MM.1S (cell line): ENCODE measurements around the gene FH.

Experiments used
- DNase-seq: peaks from one replicate; pipeline ENCODE4 v3.0.0-alpha.2; 2015
- H2AFZ ChIP-seq: fragments of 300-600 bp; sonication (generic); 2 replicates; pipeline ENCODE4 v1.6.0; 2016; ENCODE audit warnings: antibody characterized with exemption, low read length
- H3F3A ChIP-seq: fragments of 300-600 bp; sonication (generic); 2 replicates; pipeline ENCODE4 v1.6.1; 2016; ENCODE audit warnings: mild to moderate bottlenecking, antibody characterized with exemption, low read length, moderate library complexity, mixed read lengths; ENCODE audit not compliant: insufficient read depth
- H3K27ac ChIP-seq: fragments of 300-600 bp; sonication (generic); 2 replicates; pipeline ENCODE4 v1.5.1; 2016; ENCODE audit warnings: mild to moderate bottlenecking, low read length
- H3K27me3 ChIP-seq: fragments of 300-600 bp; sonication (generic); replicated peaks from 2 replicates; pipeline ENCODE4 v1.6.0; 2016; ENCODE audit warnings: low read length; ENCODE audit not compliant: insufficient read depth
- H3K36me3 ChIP-seq: fragments of 300-600 bp; sonication (generic); replicated peaks from 2 replicates; pipeline ENCODE4 v1.6.1; 2016; ENCODE audit warnings: mild to moderate bottlenecking, low read length, mixed read lengths; ENCODE audit not compliant: insufficient read depth
- H3K4me1 ChIP-seq: fragments of 300-600 bp; sonication (generic); 2 replicates; pipeline ENCODE4 v1.6.1; 2016; ENCODE audit warnings: low read length, mixed read lengths
- H3K4me2 ChIP-seq: fragments of 300-600 bp; sonication (generic); 2 replicates; pipeline ENCODE4 v1.6.0; 2016; ENCODE audit warnings: low read depth, low read length
- H3K4me3 ChIP-seq: fragments of 300-600 bp; sonication (generic); 2 replicates; pipeline ENCODE4 v1.5.1; 2016; ENCODE audit warnings: low read length, mixed read lengths
- H3K79me2 ChIP-seq: fragments of 300-600 bp; sonication (generic); 2 replicates; pipeline ENCODE4 v1.6.1; 2016; ENCODE audit warnings: mixed run types, low read length, mixed read lengths
- H3K9ac ChIP-seq: fragments of 300-600 bp; sonication (generic); 2 replicates; pipeline ENCODE4 v1.6.1; 2016; ENCODE audit warnings: low read length, mixed read lengths
- H3K9me2 ChIP-seq: fragments of 300-600 bp; sonication (generic); replicated peaks from 2 replicates; pipeline ENCODE4 v1.6.1; 2016; ENCODE audit warnings: mild to moderate bottlenecking, low read length, mixed read lengths; ENCODE audit not compliant: insufficient read depth
- H3K9me3 ChIP-seq: fragments of 300-600 bp; sonication (generic); replicated peaks from 2 replicates; pipeline ENCODE4 v1.6.1; 2016; ENCODE audit warnings: mild to moderate bottlenecking, low read length, mixed read lengths; ENCODE audit not compliant: insufficient read depth
- H4K20me1 ChIP-seq: fragments of 300-600 bp; sonication (generic); 2 replicates; pipeline ENCODE4 v1.6.1; 2016; ENCODE audit warnings: mild to moderate bottlenecking, low read length, moderate library complexity, mixed read lengths; ENCODE audit not compliant: insufficient read depth
- EZH2 ChIP-seq: fragments of 300-600 bp; sonication (generic); optimal IDR thresholded peaks from 2 replicates; pipeline ENCODE3; 2017; ENCODE audit warnings: low read depth, mild to moderate bottlenecking, antibody characterized with exemption, low read length, mixed read lengths
- EZH2phosphoT487 ChIP-seq: fragments of 300-600 bp; sonication (generic); IDR thresholded peaks from 2 replicates; pipeline ENCODE4 v1.6.1; 2018; ENCODE audit warnings: antibody characterized with exemption, low read length
- TF ChIP-seq, protein P1 (sequence below): fragments of 300-600 bp; sonication (generic); IDR thresholded peaks from 2 replicates; pipeline ENCODE4 v1.5.1; 2016; ENCODE audit warnings: antibody characterized with exemption, low read length, mixed read lengths

The FH gene

GRCh38 chr1:241470908-241471590 lies 48.5 kb downstream of the FH start:
- DNase-seq: no peak
- no peaks in the 10 kb centered on the region for H3K9me2 ChIP-seq
- no peak overlapping the region for H3K4me3 ChIP-seq
- TF ChIP-seq EZH2phosphoT487: no peak
- TF ChIP-seq EZH2: no peak
- TF ChIP-seq, protein P1, sequence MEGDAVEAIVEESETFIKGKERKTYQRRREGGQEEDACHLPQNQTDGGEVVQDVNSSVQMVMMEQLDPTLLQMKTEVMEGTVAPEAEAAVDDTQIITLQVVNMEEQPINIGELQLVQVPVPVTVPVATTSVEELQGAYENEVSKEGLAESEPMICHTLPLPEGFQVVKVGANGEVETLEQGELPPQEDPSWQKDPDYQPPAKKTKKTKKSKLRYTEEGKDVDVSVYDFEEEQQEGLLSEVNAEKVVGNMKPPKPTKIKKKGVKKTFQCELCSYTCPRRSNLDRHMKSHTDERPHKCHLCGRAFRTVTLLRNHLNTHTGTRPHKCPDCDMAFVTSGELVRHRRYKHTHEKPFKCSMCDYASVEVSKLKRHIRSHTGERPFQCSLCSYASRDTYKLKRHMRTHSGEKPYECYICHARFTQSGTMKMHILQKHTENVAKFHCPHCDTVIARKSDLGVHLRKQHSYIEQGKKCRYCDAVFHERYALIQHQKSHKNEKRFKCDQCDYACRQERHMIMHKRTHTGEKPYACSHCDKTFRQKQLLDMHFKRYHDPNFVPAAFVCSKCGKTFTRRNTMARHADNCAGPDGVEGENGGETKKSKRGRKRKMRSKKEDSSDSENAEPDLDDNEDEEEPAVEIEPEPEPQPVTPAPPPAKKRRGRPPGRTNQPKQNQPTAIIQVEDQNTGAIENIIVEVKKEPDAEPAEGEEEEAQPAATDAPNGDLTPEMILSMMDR: no peak
- H2AFZ ChIP-seq: no peak overlapping the region
- H3K36me3 ChIP-seq: no peaks in the 10 kb centered on the region
- no peaks in the 10 kb centered on the region for H3K9me3 ChIP-seq
- H3K79me2 ChIP-seq: no peaks in the 10 kb centered on the region
- H3K27me3 ChIP-seq: no peaks in the 10 kb centered on the region
- no peak overlapping the region for H3K27ac ChIP-seq
- H3K9ac ChIP-seq: no peak overlapping the region
- H4K20me1 ChIP-seq: no peaks in the 10 kb centered on the region
- H3K4me2 ChIP-seq: no peak overlapping the region
- H3F3A ChIP-seq: no peaks in the 10 kb centered on the region
- H3K4me1 ChIP-seq: no peaks in the 10 kb centered on the region

GRCh38 chr1:241470361-241470760 lies 49.2 kb downstream of the FH start:
- no peaks in the 10 kb centered on the region for H3K9me3 ChIP-seq
- no peak for DNase-seq
- TF ChIP-seq, protein P1: no peak
- TF ChIP-seq EZH2phosphoT487 (no peak), EZH2 (no peak)

DNA sequence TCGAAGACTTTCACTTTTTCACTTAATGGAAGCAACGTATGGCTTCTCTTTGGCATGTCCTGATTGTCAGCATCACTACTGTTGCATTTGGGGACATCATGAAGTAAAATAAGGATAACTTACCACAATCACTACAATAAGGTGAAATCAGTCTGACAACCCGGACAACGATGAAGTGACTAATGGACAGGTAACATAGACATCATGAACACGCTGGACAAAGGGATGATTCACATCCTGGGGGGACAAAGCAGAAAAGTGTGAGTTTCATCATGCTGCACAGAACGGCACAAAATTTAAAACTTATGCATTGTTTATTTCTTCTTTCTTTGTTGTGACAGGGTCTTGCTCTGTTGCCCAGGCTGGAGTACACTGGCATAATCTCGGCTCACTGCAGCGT lies 53.9 kb downstream of the FH start:
- no peak for DNase-seq
- Histone ChIP-seq H3K79me2 (no peaks in the 10 kb centered on the region), H3K27ac (no peak overlapping the region), H3F3A (no peaks in the 10 kb centered on the region), H2AFZ (no peak overlapping the region), H4K20me1 (no peaks in the 10 kb centered on the region), H3K9me3 (no peaks in the 10 kb centered on the region), H3K4me2 (no peak overlapping the region), H3K9ac (no peak overlapping the region), H3K4me3 (no peak overlapping the region), H3K9me2 (no peaks in the 10 kb centered on the region), H3K27me3 (no peaks in the 10 kb centered on the region), H3K4me1 (no peaks in the 10 kb centered on the region), H3K36me3 (no peaks in the 10 kb centered on the region)
- TF ChIP-seq EZH2 (no peak), EZH2phosphoT487 (no peak)
- TF ChIP-seq, protein P1: no peak

More at GRCh38 chr1:241470361-241470760, 49.2 kb downstream of the FH start:
- H3K27me3 ChIP-seq: no peaks in the 10 kb centered on the region
- H3K79me2 ChIP-seq: no peaks in the 10 kb centered on the region
- H3K9ac ChIP-seq: no peak overlapping the region
- H3K36me3 ChIP-seq: no peaks in the 10 kb centered on the region
- no peaks in the 10 kb centered on the region for H3K4me1 ChIP-seq
- H3K27ac ChIP-seq: no peak overlapping the region
- no peak overlapping the region for H3K4me2 ChIP-seq
- H4K20me1 ChIP-seq: no peaks in the 10 kb centered on the region
- H3K9me2 ChIP-seq: no peaks in the 10 kb centered on the region
- no peak overlapping the region for H2AFZ ChIP-seq
- no peaks in the 10 kb centered on the region for H3F3A ChIP-seq
- no peak overlapping the region for H3K4me3 ChIP-seq
